Erythroblast (primary cell): ENCODE data around the gene SUMO2.

Experiments used
- GATA1 ChIP-seq: IDR thresholded peaks from 2 replicates; pipeline ENCODE4 v1.6.1; 2011; ENCODE audit warnings: low read depth, mild to moderate bottlenecking, control low read depth, low read length, moderate library complexity
- POLR2A ChIP-seq: IDR thresholded peaks from 2 replicates; pipeline ENCODE4 v1.6.1; 2011; ENCODE audit warnings: mild to moderate bottlenecking, low read length

- TF ChIP-seq POLR2A, result no peak
- TF ChIP-seq GATA1, result no peak
Observed at GRCh38 chr17:75146592-75146991, 36.2 kb downstream of the SUMO2 start.
